ENCODE measurements around the gene NPL. TPM values are rescaled to one million over a fixed set of nuclear protein-coding genes. Genes with fewer than 3 reads are reported as not detected.

Gene NPL, protein sequence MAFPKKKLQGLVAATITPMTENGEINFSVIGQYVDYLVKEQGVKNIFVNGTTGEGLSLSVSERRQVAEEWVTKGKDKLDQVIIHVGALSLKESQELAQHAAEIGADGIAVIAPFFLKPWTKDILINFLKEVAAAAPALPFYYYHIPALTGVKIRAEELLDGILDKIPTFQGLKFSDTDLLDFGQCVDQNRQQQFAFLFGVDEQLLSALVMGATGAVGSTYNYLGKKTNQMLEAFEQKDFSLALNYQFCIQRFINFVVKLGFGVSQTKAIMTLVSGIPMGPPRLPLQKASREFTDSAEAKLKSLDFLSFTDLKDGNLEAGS
- total RNA-seq, result 13.9 TPM

DNA sequence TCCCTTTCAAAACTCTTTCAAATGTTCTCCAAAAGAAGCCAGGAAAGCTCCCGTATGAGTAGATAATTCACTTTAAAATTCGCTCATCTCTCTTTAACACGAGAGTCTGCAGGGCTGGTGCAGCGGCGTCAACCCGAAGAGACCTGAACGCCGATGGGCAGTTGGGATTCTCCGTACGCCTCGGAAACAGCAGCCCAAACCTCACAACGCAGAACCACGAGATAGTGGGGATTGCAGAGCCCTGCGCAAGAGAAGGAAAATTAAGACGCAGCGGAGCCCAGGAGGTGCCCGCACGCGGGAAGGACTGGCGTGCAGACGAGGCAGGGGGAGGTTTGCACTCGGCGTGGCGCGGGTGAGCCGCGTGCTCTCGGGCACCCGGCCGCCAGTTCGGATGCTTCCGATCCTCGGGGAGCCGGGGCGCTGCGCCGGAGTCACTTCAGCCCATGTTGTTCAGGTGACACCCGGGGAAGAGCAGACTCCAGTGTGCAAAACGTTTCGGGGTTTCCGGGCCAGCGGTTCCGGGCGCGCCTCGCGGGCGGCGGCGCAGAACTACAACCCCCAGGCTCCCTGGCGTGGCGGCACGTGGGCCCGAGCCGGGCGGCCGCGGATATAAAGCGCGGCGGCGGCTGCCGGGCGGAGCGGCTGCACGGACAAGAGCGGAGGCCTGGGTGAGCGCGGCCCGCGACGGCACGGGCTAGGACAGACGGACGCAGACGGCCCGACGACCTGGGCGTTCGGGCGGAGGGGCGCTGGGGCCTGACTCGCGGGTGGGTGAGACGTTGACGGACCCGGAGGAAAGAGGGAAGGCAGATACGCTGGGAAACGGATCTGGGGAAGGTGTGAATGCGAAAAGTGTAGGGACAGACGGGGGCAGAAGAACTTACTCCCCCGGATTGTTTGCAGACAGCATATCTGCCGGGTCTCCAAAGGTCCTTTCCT lies at the start of gene NPL:
NPL (plus strand) TSS at position 636 of the 939 bp plus-strand sequence. CDS start 4,599 bp downstream, outside the sequence.
- Histone ChIP-seq H3K4me1 (ENCODE audit: insufficient read depth, low read length) (peaks cover 35% of the 10 kb centered on the region), H3K4me3 (ENCODE audit: low read length) (peak within 1 kb of the TSS; percentile 49), H3K27me3 (ENCODE audit: insufficient read depth, low read length) (no peaks in the 10 kb centered on the region)

DNA sequence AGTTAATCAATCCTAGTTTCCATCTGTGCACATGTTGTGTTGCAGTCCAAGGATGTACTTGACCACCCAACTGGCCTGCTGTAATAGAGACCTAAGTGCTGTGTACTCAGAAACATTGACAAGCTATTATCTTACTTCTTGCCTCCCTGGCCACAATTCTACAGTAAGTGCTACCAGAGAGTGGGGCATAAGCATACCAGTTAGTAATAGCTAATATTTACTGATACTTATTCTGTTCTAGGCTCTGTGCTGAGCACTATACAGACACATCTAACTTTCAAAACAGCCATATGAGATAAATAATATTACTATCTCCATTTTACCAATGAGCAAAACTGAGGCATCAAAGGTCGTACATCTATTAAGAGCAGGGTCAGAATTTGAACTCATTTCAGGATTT lies 49.5 kb upstream of the NPL start:
- Histone ChIP-seq H3K9me3 (ENCODE audit: low read depth, low read length) (no peaks in the 10 kb centered on the region), H3K4me1 (ENCODE audit: insufficient read depth, low read length) (no peaks in the 10 kb centered on the region), H3K27me3 (ENCODE audit: insufficient read depth, low read length) (no peaks in the 10 kb centered on the region), H3K4me3 (ENCODE audit: low read length) (no peak overlapping the region)

More for the DNA sequence above, at the start of gene NPL:
- no peaks in the 10 kb centered on the region for H3K9me3 ChIP-seq (ENCODE audit: low read depth, low read length)

DNA sequence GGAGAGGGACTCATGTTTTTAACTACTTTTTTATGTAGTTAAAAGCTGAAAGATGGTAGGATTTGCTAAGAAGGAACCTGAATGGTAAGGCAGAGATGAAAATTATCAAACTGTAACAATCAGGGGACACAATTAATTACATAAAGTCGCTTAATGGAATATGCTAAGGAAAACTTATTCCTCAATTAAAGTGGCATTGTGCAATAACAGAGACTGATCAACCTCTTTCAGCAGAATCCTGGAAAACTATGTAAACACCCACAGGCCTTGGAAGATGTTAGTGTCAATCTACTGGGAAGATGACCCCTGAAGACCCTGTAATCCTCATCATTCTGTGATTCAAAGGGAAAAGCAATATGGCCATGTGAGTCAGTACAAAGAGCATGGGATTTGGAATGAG lies 46.8 kb upstream of the NPL start:
- Histone ChIP-seq H3K4me3 (ENCODE audit: low read length) (no peak overlapping the region), H3K27me3 (ENCODE audit: insufficient read depth, low read length) (no peaks in the 10 kb centered on the region), H3K4me1 (ENCODE audit: insufficient read depth, low read length) (no peaks in the 10 kb centered on the region), H3K9me3 (ENCODE audit: low read depth, low read length) (no peaks in the 10 kb centered on the region)

GRCh38 chr1:182752077-182752988 lies 37.2 kb upstream of the NPL start:
- Histone ChIP-seq H3K4me1 (ENCODE audit: insufficient read depth, low read length) (no peaks in the 10 kb centered on the region), H3K27me3 (ENCODE audit: insufficient read depth, low read length) (peaks cover 2% of the 10 kb centered on the region), H3K4me3 (ENCODE audit: low read length) (no peak overlapping the region), H3K9me3 (ENCODE audit: low read depth, low read length) (no peaks in the 10 kb centered on the region)

- Histone ChIP-seq H3K9me3 (ENCODE audit: low read depth, low read length) (no peaks in the 10 kb centered on the region), H3K4me1 (ENCODE audit: insufficient read depth, low read length) (no peaks in the 10 kb centered on the region), H3K27me3 (ENCODE audit: insufficient read depth, low read length) (peaks cover 2% of the 10 kb centered on the region), H3K4me3 (ENCODE audit: low read length) (no peak overlapping the region)
These were observed 35.5 kb upstream of the NPL start for GRCh38 chr1:182754087-182754486.

DNA sequence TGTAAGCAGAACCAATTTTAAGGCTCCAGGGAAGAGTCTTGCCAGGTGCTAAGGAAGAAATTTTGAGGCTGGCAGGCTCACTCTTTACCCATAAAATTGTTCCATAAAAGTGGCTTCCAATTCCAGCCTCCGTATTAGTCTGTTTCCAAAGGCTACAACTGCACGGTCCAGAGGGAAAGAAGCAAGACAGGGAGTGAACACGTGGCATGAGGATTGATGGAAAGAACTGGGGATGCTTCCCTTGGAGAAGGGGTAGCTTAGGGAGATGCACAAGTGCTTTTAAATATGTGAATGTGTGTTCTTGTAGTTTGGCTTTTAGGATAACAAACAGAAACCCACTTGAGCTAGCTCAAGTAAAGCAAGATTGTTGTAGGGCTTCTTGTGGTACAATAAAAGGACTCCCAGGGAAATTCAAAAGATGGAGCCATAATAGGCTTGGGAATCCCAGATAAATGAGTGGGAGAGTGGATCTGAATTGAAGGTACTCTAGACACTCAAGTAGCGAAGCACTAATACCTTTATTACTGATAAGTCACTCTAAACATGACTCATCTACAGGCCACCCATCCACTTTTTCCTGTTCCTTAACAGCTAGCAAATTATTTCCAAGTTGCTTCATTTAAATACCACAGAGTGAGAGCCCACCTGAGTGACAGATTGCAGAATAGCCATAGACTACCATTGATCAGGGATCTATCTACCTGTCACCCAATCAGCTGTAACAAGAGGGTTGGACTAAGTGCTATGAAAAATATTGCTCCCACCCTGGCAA lies 34.8 kb upstream of the NPL start:
- Histone ChIP-seq H3K4me1 (ENCODE audit: insufficient read depth, low read length) (no peaks in the 10 kb centered on the region), H3K9me3 (ENCODE audit: low read depth, low read length) (no peaks in the 10 kb centered on the region), H3K27me3 (ENCODE audit: insufficient read depth, low read length) (peaks cover 2% of the 10 kb centered on the region), H3K4me3 (ENCODE audit: low read length) (no peak overlapping the region)

DNA sequence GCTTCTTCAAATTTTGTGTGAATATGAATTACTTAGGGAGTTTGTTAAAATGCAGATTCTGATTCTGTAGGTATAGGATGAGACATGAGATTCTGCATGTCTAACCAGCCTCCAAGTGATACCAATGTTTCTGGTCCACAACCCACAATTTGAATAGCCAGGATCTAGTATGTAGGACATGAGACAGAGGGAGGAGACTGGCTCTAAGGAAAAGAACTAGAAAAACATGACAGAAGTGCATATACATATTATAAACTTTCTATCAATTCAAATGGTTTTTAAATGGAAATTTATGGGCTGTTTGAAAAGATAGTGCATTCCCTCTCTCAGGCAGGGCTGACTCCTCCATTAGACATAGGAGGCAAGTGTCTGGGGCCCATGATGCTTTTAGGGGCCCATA lies 33.9 kb upstream of the NPL start:
- no peak overlapping the region for H3K4me3 ChIP-seq (ENCODE audit: low read length)
- H3K4me1 ChIP-seq (ENCODE audit: insufficient read depth, low read length), result no peaks in the 10 kb centered on the region
- H3K27me3 ChIP-seq (ENCODE audit: insufficient read depth, low read length), result no peaks in the 10 kb centered on the region
- no peaks in the 10 kb centered on the region for H3K9me3 ChIP-seq (ENCODE audit: low read depth, low read length)

DNA sequence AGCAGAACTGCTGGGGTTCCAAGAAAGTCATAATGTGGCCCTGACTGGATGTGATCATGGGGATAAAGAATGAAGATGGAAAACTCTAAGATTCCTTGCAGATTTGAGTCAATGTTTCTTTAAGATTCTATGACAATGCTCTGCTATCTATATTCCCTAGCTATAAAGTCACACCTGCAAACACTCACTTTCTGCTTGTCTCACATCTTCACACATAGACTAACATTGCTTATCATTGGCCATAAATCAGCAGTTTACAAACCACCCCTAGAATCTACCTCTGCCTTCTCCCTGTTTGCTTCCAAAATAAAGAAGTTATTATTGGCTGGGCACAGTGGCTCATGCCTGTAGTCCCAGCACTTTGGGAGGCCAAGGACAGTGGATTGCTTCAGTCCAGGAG lies 33.1 kb upstream of the NPL start:
- no peak overlapping the region for H3K4me3 ChIP-seq (ENCODE audit: low read length)
- H3K9me3 ChIP-seq (ENCODE audit: low read depth, low read length), result no peaks in the 10 kb centered on the region
- no peaks in the 10 kb centered on the region for H3K4me1 ChIP-seq (ENCODE audit: insufficient read depth, low read length)
- no peaks in the 10 kb centered on the region for H3K27me3 ChIP-seq (ENCODE audit: insufficient read depth, low read length)

GRCh38 chr1:182761396-182762395 lies 27.9 kb upstream of the NPL start:
- Histone ChIP-seq H3K4me3 (ENCODE audit: low read length) (no peak overlapping the region), H3K4me1 (ENCODE audit: insufficient read depth, low read length) (no peaks in the 10 kb centered on the region), H3K27me3 (ENCODE audit: insufficient read depth, low read length) (no peaks in the 10 kb centered on the region)

GRCh38 chr1:182762536-182762935 lies 27.0 kb upstream of the NPL start:
- H3K4me3 ChIP-seq (ENCODE audit: low read length), result no peak overlapping the region
- H3K27me3 ChIP-seq (ENCODE audit: insufficient read depth, low read length), result no peaks in the 10 kb centered on the region

More at GRCh38 chr1:182761396-182762395, 27.9 kb upstream of the NPL start:
- H3K9me3 ChIP-seq (ENCODE audit: low read depth, low read length), result no peaks in the 10 kb centered on the region

GRCh38 chr1:182764029-182764727 lies 25.4 kb upstream of the NPL start:
- no peaks in the 10 kb centered on the region for H3K4me1 ChIP-seq (ENCODE audit: insufficient read depth, low read length)
- H3K4me3 ChIP-seq (ENCODE audit: low read length), result no peak overlapping the region
- H3K9me3 ChIP-seq (ENCODE audit: low read depth, low read length), result no peaks in the 10 kb centered on the region
- no peaks in the 10 kb centered on the region for H3K27me3 ChIP-seq (ENCODE audit: insufficient read depth, low read length)

More at GRCh38 chr1:182762536-182762935, 27.0 kb upstream of the NPL start:
- Histone ChIP-seq H3K9me3 (ENCODE audit: low read depth, low read length) (no peaks in the 10 kb centered on the region), H3K4me1 (ENCODE audit: insufficient read depth, low read length) (no peaks in the 10 kb centered on the region)

GRCh38 chr1:182765391-182765790 lies 24.2 kb upstream of the NPL start:
- Histone ChIP-seq H3K4me1 (ENCODE audit: insufficient read depth, low read length) (no peaks in the 10 kb centered on the region), H3K9me3 (ENCODE audit: low read depth, low read length) (no peaks in the 10 kb centered on the region), H3K4me3 (ENCODE audit: low read length) (no peak overlapping the region), H3K27me3 (ENCODE audit: insufficient read depth, low read length) (no peaks in the 10 kb centered on the region)

GRCh38 chr1:182766050-182766449 lies 23.5 kb upstream of the NPL start:
- Histone ChIP-seq H3K4me1 (ENCODE audit: insufficient read depth, low read length) (no peaks in the 10 kb centered on the region), H3K4me3 (ENCODE audit: low read length) (no peak overlapping the region), H3K27me3 (ENCODE audit: insufficient read depth, low read length) (no peaks in the 10 kb centered on the region)

More at GRCh38 chr1:182766050-182766449, 23.5 kb upstream of the NPL start:
- no peaks in the 10 kb centered on the region for H3K9me3 ChIP-seq (ENCODE audit: low read depth, low read length)
